Activated CD8-positive, alpha-beta T cell treated with anti-CD3 and anti-CD28 coated beads for 36 hours (primary cell): ENCODE results near the gene UBE2J2. TPM values are rescaled to one million over a fixed set of nuclear protein-coding genes. Genes with fewer than 3 reads are reported as not detected.
A peak's percentile ranks its signal among the peaks of the same experiment; 100 is the strongest.

Experiments
- ATAC-seq: fragments of 200-7000 bp; cut with Tn5 transposase; one replicate; pipeline ENCODE4 v1.10.0; 2021; ENCODE audit warnings: mild to moderate bottlenecking, moderate library complexity
- CTCF ChIA-PET: fragments of 350-600 bp; sonication (Branson Sonifier 250); formaldehyde crosslinking; loops from one replicate; lab custom pipeline; 2021; ENCODE audit warnings: antibody characterized with exemption; lab: Charles Lee
- POLR2A ChIA-PET: fragments of 350-600 bp; sonication (Branson Sonifier 250); formaldehyde crosslinking; loops from one replicate; lab custom pipeline; 2021; ENCODE audit warnings: antibody characterized with exemption; lab: Charles Lee
- DNase-seq: peaks from one replicate; pipeline ENCODE4 v3.0.0-alpha.2; 2020
- H3K27ac Mint-ChIP-seq: one replicate; pipeline ENCODE4 v1.8.0; 2021; ENCODE audit warnings: mild to moderate bottlenecking, mixed read lengths
- H3K27me3 Mint-ChIP-seq: one replicate; pipeline ENCODE4 v1.8.0; 2021; ENCODE audit warnings: mixed read lengths
- H3K36me3 Mint-ChIP-seq: one replicate; pipeline ENCODE4 v1.8.0; 2021; ENCODE audit warnings: low read depth, mixed read lengths
- H3K4me1 Mint-ChIP-seq: one replicate; pipeline ENCODE4 v1.8.0; 2021; ENCODE audit warnings: low read depth, mixed read lengths
- H3K4me3 Mint-ChIP-seq: one replicate; pipeline ENCODE4 v1.8.0; 2021; ENCODE audit warnings: mild to moderate bottlenecking, moderate library complexity, mixed read lengths
- H3K9me3 Mint-ChIP-seq: one replicate; pipeline ENCODE4 v1.8.0; 2021; ENCODE audit warnings: mixed read lengths
- intact Hi-C: fragments of 100-400 bp; cut with micrococcal nuclease; formaldehyde crosslinking; loops from one replicate; pipeline ENCODE4 v1.10.0; 2022
- total RNA-seq, 2 experiments: library from RNA; stranded (reverse); gene quantifications; one replicate each; pipeline ENCODE4 v1.2.3, GENCODE V29; 2021
- TF ChIP-seq, protein P1 (sequence below): fragments of 200-600 bp; IDR thresholded peaks from one replicate; pipeline ENCODE4 v1.8.0; 2022; ENCODE audit warnings: antibody characterized with exemption, mild to moderate bottlenecking

The UBE2J2 gene
- total RNA-seq, 2 experiments from 2014 or later, result 52.3 to 59.2 TPM

DNA sequence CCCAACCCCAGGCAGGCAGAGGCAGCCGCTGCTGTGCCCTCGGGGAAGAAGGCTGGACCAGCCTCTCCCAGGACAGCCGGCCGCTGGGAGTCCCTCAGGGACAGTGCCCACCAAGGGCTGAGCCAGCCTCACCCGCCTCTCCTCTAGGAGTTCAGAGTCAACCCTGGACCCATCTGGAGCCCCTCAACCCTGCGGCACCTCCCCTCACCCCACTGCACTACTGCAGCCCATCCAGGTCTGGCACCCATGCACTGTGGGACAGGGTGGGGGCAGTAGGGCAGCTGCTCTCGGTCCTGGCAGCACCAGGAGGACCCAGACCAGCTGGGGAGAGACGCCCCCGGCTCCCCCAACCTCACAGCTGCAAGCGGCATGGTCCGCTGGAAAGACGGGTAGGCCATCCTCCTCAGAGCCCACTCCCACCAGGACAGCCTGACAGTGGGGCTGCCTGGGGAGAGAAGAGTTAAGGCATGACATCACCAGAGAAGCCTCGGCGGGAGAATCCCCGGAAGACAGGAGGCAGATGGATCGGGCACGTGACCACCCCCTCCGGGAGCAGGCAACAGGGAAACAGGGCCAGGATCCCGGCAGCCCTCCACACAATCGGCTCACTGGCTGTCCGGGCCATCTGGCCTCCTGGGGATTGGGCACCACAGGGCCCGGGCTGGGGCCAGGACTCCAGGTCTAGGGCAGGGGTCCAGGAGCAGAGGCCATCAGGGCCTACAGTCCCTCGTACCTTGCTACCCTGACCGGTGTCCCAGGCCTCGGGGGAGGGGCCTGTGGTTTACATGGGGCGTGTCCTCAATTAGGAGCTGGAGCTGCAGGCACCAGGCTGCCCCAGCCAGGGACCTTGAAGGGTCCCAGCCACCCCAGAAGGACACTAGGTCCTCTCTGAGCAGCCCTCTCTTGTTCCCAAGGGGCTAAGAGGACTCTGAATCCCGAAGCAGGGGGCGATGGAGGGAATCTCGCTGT, 31.0 kb upstream of the UBE2J2 start:
- no peaks in the 10 kb centered on the region for H3K9me3 Mint-ChIP-seq
- no peaks in the 10 kb centered on the region for H3K27me3 Mint-ChIP-seq
- POLR2A ChIA-PET, result interaction anchor here (0.6 kb wide), 1 partner anchor 97 kb away, joined by 3 read pairs; no protein-coding TSS in a partner anchor
- TF ChIP-seq, protein P1, sequence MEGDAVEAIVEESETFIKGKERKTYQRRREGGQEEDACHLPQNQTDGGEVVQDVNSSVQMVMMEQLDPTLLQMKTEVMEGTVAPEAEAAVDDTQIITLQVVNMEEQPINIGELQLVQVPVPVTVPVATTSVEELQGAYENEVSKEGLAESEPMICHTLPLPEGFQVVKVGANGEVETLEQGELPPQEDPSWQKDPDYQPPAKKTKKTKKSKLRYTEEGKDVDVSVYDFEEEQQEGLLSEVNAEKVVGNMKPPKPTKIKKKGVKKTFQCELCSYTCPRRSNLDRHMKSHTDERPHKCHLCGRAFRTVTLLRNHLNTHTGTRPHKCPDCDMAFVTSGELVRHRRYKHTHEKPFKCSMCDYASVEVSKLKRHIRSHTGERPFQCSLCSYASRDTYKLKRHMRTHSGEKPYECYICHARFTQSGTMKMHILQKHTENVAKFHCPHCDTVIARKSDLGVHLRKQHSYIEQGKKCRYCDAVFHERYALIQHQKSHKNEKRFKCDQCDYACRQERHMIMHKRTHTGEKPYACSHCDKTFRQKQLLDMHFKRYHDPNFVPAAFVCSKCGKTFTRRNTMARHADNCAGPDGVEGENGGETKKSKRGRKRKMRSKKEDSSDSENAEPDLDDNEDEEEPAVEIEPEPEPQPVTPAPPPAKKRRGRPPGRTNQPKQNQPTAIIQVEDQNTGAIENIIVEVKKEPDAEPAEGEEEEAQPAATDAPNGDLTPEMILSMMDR, result no peak
- H3K27ac Mint-ChIP-seq, result peak overlapping the region; percentile 81
- peaks cover 25% of the 10 kb centered on the region for H3K4me1 Mint-ChIP-seq
- H3K4me3 Mint-ChIP-seq, result peak overlapping the region; percentile 80
- intact Hi-C loops, result no loop called here
- DNase-seq (no peak), ATAC-seq (no peak)
- peaks cover 4% of the 10 kb centered on the region for H3K36me3 Mint-ChIP-seq
- CTCF ChIA-PET, result interaction anchor here (1.0 to 2.7 kb wide), 8 partner anchors 10 to 302 kb away, joined by 3 to 15 read pairs (median 4); no protein-coding TSS in a partner anchor

DNA sequence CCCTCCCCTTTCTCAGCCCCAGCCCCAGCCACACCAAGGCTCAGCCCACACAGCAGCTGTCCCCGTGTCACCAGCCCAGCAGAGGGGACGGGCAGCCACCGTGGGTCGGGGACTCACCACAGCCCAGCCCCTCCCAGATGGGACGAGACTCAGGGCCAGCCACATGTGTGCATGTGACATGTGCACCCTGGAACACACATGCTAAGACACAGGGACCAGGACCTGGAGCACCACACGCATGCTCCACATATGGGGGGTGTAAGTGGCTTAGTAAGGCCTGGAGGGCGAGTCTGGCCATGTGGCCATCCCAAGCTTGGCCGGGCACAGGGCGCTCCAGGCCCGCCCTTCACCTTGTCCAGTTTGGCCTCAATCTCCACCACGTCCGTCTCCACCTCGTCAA, 30.1 kb upstream of the UBE2J2 start:
- ChIA-PET POLR2A (no interaction called here), CTCF (interaction anchor here (2.3 to 2.7 kb wide), 2 partner anchors 12 to 181 kb away, joined by 9 to 15 read pairs; no protein-coding TSS in a partner anchor)
- peaks cover 1% of the 10 kb centered on the region for H3K36me3 Mint-ChIP-seq
- no peaks in the 10 kb centered on the region for H3K9me3 Mint-ChIP-seq
- intact Hi-C loops, result no loop called here
- H3K4me3 Mint-ChIP-seq, result no peak overlapping the region
- TF ChIP-seq, protein P1, result no peak
- no peak overlapping the region for H3K27ac Mint-ChIP-seq
- H3K4me1 Mint-ChIP-seq, result peaks cover 25% of the 10 kb centered on the region
- no peak for DNase-seq
- ATAC-seq, result no peak
- H3K27me3 Mint-ChIP-seq, result no peaks in the 10 kb centered on the region

DNA sequence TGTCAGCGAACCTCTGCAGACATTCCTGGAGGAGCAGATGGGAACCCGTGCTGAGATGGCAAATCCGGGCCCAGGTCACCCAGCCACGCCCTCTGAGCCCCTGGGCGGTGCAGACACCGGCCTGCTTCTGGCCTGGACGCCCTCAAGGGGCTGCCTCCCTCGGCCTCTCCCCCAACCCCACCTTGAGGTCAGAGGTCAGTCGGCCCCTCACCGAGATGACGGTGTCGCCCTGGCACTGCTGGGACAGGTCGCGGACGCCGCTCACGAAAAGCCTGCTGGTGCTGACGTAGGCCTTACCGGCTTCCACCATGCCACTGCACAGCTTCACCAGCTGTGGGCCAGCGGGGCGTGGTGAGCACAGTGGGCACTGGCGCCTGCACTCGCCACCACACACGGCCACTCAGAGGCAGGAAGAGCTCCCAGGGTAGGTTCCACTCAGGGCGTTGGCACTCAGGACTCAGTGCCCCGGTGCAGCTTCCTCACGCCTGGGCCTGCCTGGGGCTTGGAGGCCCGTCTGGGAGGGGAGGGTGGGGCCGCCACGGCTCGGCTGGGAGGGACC, 29.4 kb upstream of the UBE2J2 start:
- no peak for DNase-seq
- intact Hi-C loops, result no loop called here
- Mint-ChIP-seq H3K27ac (no peak overlapping the region), H3K36me3 (no peaks in the 10 kb centered on the region), H3K4me1 (peaks cover 25% of the 10 kb centered on the region), H3K9me3 (no peaks in the 10 kb centered on the region), H3K4me3 (no peak overlapping the region), H3K27me3 (no peaks in the 10 kb centered on the region)
- no peak for ATAC-seq
- ChIA-PET CTCF (interaction anchor here (0.6 to 2.7 kb wide), 3 partner anchors 11 to 181 kb away, joined by 3 to 15 read pairs (median 9); no protein-coding TSS in a partner anchor), POLR2A (no interaction called here)
- TF ChIP-seq, protein P1, result no peak

DNA sequence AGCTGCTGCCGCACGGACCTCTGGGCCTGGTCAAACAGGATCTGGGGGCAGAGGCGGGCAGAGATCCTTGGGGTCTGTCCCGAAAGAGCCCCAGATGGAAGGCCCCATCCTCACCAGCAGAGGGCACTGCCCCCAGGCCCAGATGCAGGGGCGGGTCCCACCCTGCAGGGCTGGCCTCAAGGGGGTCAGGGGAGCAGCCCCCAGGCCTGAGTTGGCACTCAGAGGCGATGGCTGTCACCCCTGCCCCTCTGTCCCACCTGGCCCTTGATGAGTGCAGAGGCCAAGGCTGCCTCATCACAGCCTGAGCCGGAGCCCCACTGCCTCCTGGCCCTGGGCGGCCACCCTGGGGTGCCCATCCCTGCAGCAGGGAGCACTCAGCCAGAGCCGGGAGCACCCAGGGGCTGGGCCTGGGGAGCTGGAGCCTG, 28.4 kb upstream of the UBE2J2 start:
- ATAC-seq, result no peak
- no peaks in the 10 kb centered on the region for H3K27me3 Mint-ChIP-seq
- intact Hi-C loops, result no loop called here
- no peaks in the 10 kb centered on the region for H3K36me3 Mint-ChIP-seq
- TF ChIP-seq, protein P1, result peak; percentile 62
- no peak overlapping the region for H3K27ac Mint-ChIP-seq
- H3K9me3 Mint-ChIP-seq, result no peaks in the 10 kb centered on the region
- POLR2A ChIA-PET, result no interaction called here
- CTCF ChIA-PET, result interaction anchor here (0.6 to 2.3 kb wide), 2 partner anchors 69 to 180 kb away, joined by 3 to 9 read pairs; no protein-coding TSS in a partner anchor
- H3K4me1 Mint-ChIP-seq, result peaks cover 23% of the 10 kb centered on the region
- H3K4me3 Mint-ChIP-seq, result no peak overlapping the region
- peak; percentile 33 for DNase-seq
